GM12892 (cell line): ENCODE results near the gene PDE6H.
A peak's percentile ranks its signal among the peaks of the same experiment; 100 is the strongest.

Experiments
- DNase-seq: peaks from one replicate; pipeline ENCODE4 v3.0.0; 2011; ENCODE audit not compliant: insufficient read length
- FAIRE-seq: peaks from 2 replicates; lab custom pipeline; 2011; peaks lifted over from hg19 to GRCh38; lab: Jason Lieb, UNC
- POLR2A ChIP-seq: IDR thresholded peaks from 2 replicates; pipeline ENCODE4 v1.6.1; 2011; ENCODE audit warnings: low read depth, low read length, control low read depth
- POLR2AphosphoS5 ChIP-seq: IDR thresholded peaks from 2 replicates; pipeline ENCODE4 v1.6.1; 2011; ENCODE audit warnings: low read depth, low read length, control low read depth
- TAF1 ChIP-seq: IDR thresholded peaks from 2 replicates; pipeline ENCODE4 v1.6.1; 2011; ENCODE audit warnings: low read depth, mild to moderate bottlenecking, control low read depth, low read length, borderline replicate concordance

PDE6H gene

DNA sequence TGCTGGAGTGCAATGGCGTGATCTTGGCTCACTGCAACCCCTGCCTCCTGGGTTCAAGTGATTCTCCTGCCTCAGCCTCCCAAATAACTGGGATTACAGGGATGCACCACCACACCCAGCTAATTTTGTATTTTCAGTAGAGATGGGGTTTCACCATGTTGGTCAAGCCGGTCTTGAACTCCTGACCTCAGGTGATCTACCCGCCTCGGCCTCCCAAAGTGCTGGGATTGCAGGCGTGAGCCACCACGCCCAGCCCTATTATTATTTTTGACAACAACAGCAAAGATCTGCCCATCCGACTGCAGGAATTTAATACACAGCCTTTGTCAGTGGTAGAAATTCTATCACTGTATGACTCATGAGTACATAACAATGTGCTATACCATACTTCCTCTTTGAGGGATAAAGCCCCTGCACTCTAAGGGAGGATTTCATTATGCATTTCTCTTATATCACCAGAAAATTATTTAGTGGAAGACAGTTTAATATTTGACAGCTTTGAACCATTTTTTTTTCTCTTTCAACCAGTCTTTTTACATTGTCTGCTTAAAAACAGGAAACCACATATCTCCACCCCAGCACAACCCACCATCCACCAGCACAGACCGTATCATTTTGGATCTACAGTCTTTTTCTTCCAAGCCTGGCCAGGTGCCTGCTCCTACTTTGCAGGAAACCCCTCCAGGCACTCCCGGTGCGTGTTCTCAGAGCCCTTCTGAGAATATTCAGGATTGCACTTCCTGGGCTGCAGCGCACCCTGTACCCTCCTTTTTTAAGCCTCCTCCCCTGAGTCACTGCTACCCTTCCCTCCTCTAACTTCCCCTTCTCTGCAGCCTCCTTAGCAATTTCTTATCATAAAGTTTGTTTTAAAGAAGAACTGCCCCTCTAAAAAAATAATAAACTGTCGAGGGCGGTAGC is 12.0 kb upstream of the PDE6H start:
- no peak for FAIRE-seq
- no peak for TF ChIP-seq POLR2A
- no peak; the same call in 1 of the 2 replicates for TF ChIP-seq POLR2AphosphoS5
- TF ChIP-seq TAF1, result no peak
- DNase-seq, result no peak

DNA sequence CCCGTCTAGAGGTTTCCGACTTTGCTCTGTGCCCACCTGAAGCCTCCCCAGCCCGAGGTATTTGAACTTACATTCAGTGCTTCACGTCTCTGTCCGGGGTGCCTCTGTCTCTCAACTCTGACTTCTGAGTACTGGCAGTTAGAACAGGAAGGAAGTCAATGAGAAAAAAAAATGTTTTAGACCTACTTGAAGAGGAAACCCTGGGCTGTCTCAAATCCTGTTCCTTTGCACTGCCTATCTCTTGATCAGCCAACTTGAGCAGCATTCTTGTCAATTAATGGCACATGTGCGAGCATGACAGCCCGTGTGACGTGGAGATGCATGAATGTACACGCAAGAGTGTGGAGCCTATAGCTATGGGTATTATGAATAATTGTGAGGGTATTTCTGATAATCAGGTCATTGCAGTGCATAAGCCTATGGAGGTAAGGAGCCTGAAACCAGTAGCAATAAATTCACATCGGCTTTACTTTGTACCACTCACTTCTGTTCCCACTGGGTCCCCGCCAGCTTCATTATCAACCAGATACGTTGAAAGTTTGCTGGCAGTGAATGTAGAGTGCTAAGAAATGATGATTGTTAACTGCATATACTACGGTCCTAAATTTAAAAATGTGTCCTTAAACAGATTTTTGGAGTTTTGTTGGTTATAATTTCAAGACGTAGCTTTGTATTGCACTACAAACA is 11.2 kb upstream of the PDE6H start, which contains the start of gene ARHGDIB:
Gene ARHGDIB (minus strand): TSS at position 136 of the 687 bp plus-strand sequence. CDS start 10,889 bp downstream, outside the sequence.
- TF ChIP-seq POLR2AphosphoS5, result peak; percentile 80
- peak; percentile 88 for TF ChIP-seq POLR2A
- peak; percentile 72; the same call in 1 of the 2 replicates for TF ChIP-seq TAF1
- DNase-seq (no peak), FAIRE-seq (peak; percentile 98)

DNA sequence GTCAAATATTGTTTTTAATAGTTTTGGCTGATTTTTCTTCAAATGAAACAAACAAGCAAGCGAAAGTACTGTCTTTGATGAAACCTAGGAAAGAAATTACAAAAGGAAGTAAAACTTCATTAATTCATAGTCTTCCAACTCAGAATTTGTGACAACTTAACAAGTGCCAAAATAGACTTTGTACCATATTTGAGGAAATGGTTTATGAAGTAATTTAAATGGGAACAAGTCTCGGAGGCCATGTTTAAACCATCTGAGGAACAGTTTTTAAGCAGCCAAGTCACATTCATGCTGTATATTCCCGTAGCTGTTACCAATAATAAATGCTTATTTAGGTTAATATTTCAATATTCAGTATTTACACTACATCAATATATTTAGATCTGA is 10.7 kb upstream of the PDE6H start:
- DNase-seq (no peak), FAIRE-seq (no peak)

DNA sequence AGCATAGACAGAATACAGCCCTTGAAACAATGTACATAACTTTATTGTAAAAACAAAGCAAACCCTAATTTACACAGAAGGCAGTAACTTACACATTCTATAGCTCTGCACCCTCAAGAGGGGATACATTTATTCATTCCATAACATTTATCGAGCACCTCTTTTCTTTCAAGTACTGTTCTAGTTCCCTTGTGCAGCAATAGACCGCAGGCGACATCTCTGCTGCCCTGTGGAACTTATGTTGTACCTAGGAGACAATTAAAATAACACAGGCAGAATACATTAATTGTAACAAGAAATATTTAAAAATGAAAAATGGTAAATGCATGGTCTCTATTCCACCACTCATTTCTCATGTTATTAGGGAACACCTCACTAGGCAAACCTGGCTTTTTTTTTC is 10.0 kb upstream of the PDE6H start:
- DNase-seq, result no peak
- no peak for TF ChIP-seq POLR2AphosphoS5
- no peak for TF ChIP-seq TAF1
- no peak for TF ChIP-seq POLR2A
- no peak for FAIRE-seq

More for the DNA sequence above, 10.7 kb upstream of the PDE6H start:
- TF ChIP-seq POLR2AphosphoS5 (no peak), POLR2A (no peak), TAF1 (no peak)

DNA sequence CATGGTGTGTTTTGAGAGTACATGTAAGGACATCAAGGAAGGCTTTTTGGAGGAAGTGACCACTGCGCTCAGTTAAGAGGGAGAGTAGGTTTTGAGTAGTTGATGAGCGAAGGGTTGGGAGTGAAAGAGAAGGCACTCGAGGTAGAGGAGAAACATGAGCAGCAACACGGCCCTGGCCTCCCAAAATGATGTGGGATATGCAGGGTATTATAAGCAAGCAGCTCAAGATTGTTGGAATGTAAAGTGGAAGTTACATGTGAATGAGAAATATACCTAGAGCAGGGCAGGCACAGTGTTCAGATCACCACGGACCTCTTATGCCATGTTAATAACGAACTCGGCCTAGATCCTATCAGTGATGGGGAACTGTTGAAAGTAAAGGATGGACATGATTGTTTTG is 9.3 kb upstream of the PDE6H start:
- no peak for TF ChIP-seq POLR2AphosphoS5
- DNase-seq (no peak), FAIRE-seq (no peak)

DNA sequence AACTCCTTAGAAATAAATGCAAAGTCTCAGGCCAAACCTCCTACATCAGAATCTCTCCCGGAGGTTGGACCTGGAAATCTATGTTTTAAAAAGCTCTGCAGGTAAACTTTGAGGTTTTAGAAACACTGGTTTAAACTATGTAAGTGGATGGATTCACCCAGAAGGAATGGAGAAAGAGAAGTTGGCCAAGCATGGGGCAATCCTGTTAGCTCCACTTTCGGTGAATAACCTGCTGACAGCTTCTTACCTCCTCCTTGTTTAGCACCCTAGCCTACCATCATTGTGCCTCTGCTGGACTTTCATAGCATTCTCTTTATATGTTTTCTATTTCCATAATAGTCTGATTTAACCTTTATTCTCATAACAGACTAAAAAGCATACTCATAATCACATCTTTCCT is 8.4 kb upstream of the PDE6H start:
- no peak for TF ChIP-seq TAF1
- TF ChIP-seq POLR2AphosphoS5, result no peak
- TF ChIP-seq POLR2A, result no peak
- FAIRE-seq (no peak), DNase-seq (no peak)

DNA sequence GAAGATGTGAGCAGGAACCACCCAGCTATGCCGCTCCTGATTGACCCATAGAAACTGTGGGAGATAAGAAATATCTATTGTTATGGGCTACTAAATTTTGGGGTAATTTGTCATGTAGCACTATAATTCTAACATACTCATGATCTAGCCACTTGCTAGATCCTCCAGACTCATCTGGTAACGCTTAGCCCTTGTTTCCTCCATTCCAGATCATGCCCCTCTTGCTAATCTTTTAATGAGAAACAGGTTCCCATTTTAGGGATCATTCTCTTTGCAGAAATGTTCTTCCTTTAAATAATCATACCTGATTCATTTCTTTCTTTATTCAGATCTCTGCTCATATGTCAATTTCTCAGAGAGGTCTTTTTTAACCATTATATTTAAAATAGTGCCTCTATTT is 7.6 kb upstream of the PDE6H start:
- FAIRE-seq (no peak), DNase-seq (no peak)
- TF ChIP-seq TAF1 (no peak), POLR2AphosphoS5 (no peak), POLR2A (no peak)

DNA sequence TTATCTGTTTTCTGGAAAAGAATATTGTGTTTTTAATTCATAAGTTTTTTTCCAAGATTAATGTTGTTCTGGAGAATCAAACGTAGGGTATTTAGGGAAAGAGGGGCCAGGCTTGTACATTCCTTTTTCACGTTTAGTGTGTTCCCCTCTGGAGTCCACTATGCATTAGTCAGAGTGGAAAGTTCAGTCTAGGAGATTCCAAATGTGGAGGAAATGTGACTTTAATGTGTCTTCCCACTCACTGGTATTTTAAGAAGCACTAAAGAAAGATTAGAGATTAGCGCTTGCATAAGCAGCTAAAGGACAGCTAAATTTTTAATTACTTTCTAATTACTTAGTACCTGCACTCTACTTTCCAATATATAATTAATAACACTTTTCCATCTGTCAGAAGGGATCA is 4.4 kb upstream of the PDE6H start:
- DNase-seq (no peak), FAIRE-seq (no peak)
- no peak for TF ChIP-seq POLR2AphosphoS5
- no peak for TF ChIP-seq TAF1
- TF ChIP-seq POLR2A, result no peak

DNA sequence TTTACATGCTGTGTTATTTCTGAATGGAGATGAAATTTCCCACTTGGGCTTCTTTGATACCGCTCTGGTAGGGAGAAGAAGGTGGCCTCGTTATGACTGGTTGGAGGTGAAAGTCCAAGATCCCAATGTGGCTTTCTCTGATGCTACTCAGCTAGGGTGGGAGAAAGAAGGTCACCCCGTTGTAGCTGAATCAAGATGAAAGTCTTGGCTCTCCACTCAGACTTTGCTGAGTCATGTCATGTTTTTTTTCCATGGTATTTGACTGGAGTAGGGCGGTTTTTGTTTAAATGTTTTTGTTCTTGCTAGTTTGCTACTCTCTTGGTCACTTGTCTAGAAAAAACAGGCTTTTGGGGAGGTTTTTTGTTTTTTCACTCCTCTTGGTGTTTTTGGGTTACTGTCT is 2.4 kb upstream of the PDE6H start:
- no peak for FAIRE-seq

DNA sequence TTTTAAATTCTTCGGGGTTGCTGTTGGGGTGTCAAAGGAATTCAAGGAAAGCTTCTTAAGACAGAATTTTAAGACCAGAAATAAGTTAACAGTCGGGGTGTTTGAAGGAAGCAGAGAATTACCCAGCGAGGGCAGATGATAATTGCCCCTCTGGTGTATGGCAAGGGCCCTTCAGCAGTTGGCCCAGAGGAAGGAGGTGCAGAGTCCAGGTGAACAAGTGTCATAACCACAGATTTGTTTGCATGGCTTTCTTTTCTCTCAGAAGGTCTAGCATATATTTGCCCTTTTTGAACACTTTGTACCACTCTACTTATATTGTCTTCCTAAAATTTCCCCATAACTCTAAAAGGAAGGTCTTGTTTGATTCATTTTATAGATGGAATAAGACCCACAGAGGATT is 1.8 kb downstream of the PDE6H start:
- TF ChIP-seq TAF1 (no peak), POLR2AphosphoS5 (no peak), POLR2A (no peak)
- no peak for DNase-seq
- no peak for FAIRE-seq

More for the DNA sequence above, 2.4 kb upstream of the PDE6H start:
- no peak for DNase-seq
- TF ChIP-seq TAF1, result no peak
- no peak for TF ChIP-seq POLR2AphosphoS5
- no peak for TF ChIP-seq POLR2A

DNA sequence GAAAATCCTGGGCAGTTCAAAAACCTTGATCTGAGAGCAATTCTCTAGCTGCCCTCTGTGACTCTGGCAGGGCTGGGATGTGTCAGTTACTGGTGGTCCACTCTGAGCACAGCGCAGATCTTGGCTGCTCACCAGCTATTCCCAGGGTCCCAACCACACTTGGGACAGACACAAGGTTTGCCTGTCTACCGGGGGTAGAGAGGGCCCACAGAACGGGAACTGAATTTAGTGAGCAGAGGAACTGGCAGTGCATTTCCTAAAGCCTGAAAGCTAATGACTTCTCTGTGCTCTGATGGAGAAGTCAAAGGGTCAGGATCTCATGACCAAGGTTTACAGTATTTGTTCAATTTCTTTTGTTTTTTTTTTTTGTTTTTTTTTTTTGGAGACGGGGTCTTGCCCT is 2.6 kb downstream of the PDE6H start:
- DNase-seq, result no peak
- FAIRE-seq, result no peak
- TF ChIP-seq TAF1, result no peak
- TF ChIP-seq POLR2A, result no peak
- no peak for TF ChIP-seq POLR2AphosphoS5

DNA sequence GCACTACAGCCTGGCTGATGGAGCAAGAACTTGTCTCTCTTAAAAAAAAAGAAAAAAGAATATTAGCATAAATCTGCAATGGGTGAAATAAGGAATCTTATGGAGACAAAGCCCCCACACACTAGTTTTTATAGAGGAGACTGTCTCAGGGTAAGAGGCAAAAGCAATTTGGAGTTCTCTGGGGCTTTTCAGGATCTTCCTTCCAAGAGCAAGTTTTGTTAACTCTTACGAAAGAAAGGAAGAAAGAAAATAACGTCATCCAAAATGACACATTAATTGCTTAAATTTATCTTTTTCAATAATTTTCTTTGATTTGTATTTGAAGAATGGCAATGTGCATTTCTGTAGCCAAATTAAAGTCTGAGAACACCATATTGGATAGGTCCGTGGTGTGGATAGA is 3.8 kb downstream of the PDE6H start:
- DNase-seq (no peak), FAIRE-seq (no peak)
- TF ChIP-seq POLR2A, result no peak
- no peak for TF ChIP-seq TAF1
- no peak for TF ChIP-seq POLR2AphosphoS5
